Measurements from ENCODE around the gene IMMP1L.

GRCh38 chr11:31479066-31479465 is 30.4 kb downstream of the IMMP1L start:
- TF ChIP-seq FOXK2 (IDR thresholded peaks at IDR 0.05) (no peak), CHD2 (IDR thresholded peaks at IDR 0.05; ENCODE audit: borderline replicate concordance, low read depth, low read length) (no peak), IKZF1 (conservative IDR thresholded peaks at IDR 0.05) (no peak), YY1 (IDR thresholded peaks at IDR 0.05; ENCODE audit: low read depth, low read length) (no peak)

Measured in GM12878 (cell line).